GM21737 (cell line): Measurements from ENCODE around the gene PPP1R12C.
A peak's percentile ranks its signal among the peaks of the same experiment; 100 is the strongest.

Experiments
- ATAC-seq: cut with Tn5 transposase; IDR thresholded peaks from one replicate; pipeline ENCODE4 v1.9.1; 2021; ENCODE audit warnings: mild to moderate bottlenecking, moderate library complexity; ENCODE audit not compliant: unreplicated experiment

PPP1R12C gene

GRCh38 chr19:55146705-55147273, 29.4 kb upstream of the PPP1R12C start:
- no peak for ATAC-seq

DNA sequence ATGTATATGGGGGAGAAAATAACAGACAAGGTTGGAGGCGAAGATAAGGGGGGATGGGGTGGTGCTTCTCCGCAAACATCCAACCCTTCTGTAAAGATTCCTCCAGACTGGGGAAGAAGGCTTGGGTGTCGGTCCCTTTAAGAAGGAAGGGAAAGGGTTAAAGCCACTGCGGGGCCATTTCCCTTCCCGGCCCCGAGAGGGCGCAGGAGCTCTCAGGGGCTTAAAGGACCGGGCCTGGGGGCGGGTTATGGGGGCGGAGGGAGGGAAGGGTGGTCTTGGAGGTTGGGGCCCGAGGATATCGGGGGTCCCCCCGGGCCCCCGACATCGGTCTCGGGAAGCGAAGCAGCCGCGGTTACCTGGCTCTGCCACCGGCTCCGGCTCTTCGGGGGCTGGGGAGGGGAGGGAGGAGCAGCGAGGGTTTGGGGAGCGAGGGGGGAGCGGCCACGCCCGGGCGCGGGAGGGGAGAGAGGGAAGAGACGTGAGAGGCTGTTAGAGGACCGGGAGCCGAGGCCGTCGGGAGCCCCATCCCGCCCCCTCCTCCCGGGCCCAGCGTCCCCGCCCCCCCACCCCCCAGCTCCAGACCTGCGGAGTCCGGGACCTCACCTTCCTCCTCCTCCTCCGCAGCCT, 28.8 kb upstream of the PPP1R12C start:
- ATAC-seq = no peak

DNA sequence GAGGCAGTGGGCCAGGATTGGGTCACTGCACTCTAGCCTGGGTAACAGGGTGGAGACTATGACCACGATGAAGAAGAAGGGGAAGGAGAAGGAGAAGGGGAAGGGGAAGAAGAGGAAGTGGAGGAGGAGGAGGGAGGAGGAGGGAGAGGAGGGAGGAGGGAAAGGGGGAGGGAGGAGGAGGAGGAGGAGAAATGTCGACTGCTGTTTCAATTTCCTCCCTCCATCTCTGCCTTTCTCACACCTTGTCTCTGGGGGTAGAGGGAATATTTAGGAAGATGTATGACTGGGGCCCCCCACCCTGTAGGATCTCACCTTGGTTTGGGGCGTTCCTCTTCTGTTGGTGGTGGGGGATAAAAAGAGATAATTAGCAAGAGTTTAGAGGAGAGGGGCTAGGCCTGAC, 27.8 kb upstream of the PPP1R12C start:
- ATAC-seq = no peak

- no peak for ATAC-seq
Observed at GRCh38 chr19:55141696-55142095, 24.3 kb upstream of the PPP1R12C start.

DNA sequence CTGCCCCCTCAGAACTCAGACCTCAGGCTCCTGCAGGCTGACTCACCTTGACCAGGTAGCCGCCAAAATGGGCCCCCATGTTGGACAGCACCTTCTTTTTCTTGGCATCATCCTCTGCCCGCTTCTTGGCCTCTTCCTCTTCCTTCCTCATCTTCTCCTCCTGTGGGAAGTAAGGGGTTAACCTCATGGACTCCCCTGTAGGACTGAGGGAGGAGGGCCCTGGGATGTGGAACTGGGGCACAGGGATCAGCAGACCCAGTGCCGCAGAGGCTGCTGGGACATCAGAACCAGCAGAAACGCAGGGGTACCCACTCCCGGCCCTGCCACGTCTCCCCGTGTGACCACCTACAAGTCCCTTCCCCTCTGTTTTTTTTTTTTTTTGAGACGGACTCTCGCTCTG, 20.5 kb upstream of the PPP1R12C start:
- no peak for ATAC-seq

DNA sequence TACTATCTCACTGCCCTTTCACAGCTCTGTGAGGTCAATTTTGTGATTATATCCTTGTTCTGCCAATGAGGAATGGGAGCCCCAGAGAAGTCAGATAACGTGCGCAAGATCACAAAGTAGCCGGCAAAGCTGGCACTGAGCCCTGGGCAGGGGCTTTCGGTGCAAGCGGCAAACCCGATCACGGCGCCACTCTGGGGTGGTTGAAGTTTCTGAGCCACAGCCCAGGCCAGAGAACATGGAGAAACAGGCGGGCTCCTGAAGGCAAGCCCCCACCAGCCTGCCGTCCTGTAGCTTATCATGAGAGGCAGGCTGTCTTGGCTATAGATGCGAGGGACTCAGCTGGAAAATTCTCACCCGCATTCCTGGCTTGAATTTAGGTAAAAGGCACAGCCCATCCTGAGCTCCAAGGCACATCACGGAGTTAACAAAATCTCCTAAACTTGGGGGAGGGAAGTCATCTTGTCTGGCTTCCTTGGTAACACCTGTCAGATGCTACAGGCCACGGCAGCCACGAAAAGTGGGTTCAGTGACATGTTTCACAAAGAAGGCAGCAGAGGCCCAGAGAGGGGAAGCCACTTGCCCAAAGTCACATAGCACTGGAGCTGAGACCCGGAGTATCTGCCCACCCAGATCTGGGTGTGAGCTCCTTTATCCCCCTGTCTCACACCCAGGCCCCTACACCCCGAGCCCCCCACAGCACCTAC, 19.1 kb upstream of the PPP1R12C start:
- ATAC-seq = no peak

GRCh38 chr19:55134736-55135135, 17.3 kb upstream of the PPP1R12C start:
- ATAC-seq = no peak

GRCh38 chr19:55133639-55134444, 16.4 kb upstream of the PPP1R12C start:
- no peak for ATAC-seq

DNA sequence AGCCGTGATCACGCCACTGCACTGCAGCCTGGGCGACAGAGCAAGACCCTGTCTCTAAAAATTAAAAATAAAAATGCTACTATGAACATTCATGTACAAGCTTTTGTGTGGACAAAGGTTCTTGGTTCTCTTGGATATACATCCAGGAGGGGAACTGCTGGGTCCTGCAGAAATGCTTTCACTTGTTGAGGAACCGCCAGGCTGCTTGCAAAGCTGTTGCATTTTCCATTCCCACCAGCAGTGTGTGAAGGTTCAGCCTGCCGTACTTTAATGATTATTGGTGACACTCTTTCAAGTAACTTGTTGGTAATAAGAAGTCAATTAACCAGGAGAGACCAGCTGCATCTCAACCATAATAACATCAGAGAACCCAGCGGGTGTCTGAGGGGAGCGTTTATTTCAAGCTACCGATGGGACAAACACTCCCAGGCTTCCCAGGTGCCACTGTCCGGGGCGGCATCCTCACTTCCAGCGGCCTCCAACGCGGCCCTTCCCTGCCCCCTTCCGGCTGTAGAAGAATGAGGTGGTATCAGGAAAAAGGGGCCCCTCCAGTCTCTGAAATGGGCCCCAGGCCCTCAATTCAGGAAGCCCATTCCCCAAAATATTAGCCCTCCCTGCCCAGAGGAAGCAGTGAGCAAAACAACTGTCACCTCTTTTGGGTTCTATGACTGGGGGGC, 15.2 kb upstream of the PPP1R12C start:
- no peak for ATAC-seq

DNA sequence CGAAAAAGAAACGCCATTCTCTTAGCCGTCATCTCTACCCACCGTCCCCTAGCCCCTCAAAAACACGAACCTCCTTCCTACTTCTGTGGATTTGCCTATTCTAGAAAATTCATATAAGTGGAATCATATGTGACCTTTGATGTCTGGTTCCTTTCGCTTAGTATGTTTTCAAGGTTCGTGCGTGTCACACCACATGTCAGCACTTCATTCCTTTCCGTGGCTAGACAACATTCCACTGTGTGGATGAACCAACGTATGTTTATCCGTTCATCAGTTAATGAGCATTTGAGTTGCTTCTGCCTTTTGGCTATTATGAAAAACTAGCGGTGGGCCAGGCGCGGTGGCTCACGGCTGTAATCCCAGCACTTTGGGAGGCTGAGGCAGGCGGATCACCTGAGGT, 14.0 kb upstream of the PPP1R12C start:
- no peak for ATAC-seq

DNA sequence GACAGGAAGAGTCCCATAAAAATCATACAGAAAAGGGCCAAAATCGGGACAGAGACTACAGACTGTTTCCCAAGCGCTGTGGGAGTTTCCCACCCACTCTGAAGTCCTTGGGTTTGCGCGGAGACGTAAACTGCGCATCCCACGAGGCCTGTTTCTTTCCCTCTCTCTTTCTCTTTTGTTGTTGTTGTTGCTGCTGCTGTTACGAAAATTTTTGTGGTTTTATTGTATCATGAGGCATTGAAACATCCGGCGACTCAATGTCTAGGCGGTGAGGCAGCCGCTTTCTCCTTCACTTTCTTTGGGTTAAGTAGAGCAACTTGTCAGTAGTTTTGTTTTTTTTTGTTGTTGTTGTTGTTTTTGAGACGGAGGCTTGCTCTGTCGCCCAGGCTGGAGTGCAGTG, 1.6 kb upstream of the PPP1R12C start:
- no peak for ATAC-seq

DNA sequence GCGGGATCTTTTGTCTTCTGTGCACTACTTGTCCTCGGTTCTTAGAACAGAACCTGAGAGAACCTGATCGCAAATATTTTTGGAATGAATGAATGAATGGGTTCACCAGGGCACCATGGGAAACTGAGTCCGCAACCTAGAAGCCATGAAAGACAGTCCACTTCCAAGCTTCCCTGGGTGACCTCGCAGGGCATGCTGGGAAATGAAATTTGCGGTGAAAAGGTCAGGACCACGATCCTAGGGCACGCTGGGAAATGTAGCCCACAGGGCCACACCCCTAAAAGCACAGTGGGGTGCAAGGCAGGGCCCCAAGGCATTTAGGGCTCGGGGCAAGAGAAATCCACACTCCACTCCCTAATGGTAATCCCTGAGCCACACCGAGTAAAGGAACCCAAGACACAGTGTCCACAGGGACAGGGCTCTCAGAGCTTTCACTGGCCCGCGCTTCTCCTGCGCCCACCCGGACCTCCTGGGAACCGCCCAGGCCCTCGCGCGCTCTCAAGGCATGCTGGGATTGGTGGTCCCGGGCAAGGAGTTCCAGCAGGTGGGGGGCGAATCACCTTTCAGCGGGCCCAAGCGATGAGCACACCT, 1.1 kb upstream of the PPP1R12C start:
- no peak for ATAC-seq

DNA sequence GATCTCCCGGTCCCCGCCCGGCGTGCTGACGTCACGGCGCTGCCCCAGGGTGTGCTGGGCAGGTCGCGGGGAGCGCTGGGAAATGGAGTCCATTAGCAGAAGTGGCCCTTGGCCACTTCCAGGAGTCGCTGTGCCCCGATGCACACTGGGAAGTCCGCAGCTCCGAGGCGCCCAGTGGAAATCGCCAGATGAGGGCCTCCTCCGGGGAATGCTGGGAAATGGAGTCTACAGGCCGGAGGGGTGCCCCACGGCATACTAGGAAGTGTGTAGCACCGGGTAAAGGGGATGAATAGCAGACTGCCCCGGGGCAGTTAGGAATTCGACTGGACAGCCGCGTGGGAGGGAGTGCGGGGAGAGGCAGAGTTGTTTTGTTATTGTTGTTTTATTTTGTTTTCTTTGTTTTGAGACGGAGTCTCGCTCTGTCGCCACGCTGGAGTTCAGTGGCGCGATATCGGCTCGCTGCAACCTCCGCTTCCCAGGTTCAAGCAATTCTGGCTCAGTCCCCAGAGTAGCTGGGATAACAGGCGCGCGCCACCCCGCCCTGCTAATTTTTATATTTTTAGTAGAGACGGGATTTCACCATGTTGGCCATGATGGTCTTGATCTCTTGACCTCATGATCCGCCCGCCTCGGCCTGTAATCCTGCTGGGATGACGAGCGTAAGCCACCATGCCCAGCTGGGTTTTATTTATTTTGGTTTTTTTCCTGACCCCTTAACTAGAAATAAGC, 390 bp upstream of the PPP1R12C start:
- ATAC-seq = peak; percentile 84

- ATAC-seq = no peak
Observed at GRCh38 chr19:55116232-55116858, 1.1 kb downstream of the PPP1R12C start.

DNA sequence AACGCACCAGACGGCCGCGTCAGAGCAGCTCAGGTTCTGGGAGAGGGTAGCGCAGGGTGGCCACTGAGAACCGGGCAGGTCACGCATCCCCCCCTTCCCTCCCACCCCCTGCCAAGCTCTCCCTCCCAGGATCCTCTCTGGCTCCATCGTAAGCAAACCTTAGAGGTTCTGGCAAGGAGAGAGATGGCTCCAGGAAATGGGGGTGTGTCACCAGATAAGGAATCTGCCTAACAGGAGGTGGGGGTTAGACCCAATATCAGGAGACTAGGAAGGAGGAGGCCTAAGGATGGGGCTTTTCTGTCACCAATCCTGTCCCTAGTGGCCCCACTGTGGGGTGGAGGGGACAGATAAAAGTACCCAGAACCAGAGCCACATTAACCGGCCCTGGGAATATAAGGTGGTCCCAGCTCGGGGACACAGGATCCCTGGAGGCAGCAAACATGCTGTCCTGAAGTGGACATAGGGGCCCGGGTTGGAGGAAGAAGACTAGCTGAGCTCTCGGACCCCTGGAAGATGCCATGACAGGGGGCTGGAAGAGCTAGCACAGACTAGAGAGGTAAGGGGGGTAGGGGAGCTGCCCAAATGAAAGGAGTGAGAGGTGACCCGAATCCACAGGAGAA, 1.9 kb downstream of the PPP1R12C start:
- ATAC-seq = no peak

DNA sequence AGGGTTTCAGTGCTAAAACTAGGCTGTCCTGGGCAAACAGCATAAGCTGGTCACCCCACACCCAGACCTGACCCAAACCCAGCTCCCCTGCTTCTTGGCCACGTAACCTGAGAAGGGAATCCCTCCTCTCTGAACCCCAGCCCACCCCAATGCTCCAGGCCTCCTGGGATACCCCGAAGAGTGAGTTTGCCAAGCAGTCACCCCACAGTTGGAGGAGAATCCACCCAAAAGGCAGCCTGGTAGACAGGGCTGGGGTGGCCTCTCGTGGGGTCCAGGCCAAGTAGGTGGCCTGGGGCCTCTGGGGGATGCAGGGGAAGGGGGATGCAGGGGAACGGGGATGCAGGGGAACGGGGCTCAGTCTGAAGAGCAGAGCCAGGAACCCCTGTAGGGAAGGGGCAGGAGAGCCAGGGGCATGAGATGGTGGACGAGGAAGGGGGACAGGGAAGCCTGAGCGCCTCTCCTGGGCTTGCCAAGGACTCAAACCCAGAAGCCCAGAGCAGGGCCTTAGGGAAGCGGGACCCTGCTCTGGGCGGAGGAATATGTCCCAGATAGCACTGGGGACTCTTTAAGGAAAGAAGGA, 2.8 kb downstream of the PPP1R12C start:
- ATAC-seq = no peak

DNA sequence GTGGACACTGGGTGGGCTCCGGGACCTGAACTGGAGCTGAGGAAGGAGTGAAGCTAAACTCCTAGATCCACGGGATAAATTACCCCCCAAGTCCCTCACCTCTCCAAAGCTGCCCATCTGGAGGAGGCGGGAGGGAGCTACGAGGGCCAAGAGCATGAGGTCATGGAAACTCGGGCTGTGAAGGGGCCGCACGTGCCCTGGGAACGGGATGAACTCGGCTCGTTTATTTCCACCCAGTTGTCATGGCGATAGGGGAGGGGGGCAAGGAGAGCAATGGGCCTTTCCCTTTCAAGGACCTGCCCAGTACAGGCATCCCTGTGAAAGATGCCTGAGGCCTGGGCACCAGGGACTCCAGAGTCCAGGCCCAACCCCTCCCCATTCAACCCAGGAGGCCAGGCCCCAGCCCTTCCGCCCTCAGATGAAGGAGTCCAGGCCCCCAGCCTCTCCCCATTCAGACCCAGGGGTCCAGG, 3.8 kb downstream of the PPP1R12C start:
- no peak for ATAC-seq

GRCh38 chr19:55112777-55113569, 4.5 kb downstream of the PPP1R12C start:
- no peak for ATAC-seq
